HG03108 (cell line): ENCODE measurements around the gene KLHL22.
"Not testable (repeated sequence)": the region's sequence is repeated elsewhere in the genome, so short reads cannot be mapped to it uniquely, and the experiment has no call there.

Experiments used
- ATAC-seq: cut with Tn5 transposase; IDR thresholded peaks from one replicate; pipeline ENCODE4 v1.9.1; 2021; ENCODE audit warnings: moderate library complexity; ENCODE audit not compliant: unreplicated experiment

KLHL22 gene

GRCh38 chr22:20504293-20504922 is 8.8 kb upstream of the KLHL22 start:
- ATAC-seq = not testable (repeated sequence)

DNA sequence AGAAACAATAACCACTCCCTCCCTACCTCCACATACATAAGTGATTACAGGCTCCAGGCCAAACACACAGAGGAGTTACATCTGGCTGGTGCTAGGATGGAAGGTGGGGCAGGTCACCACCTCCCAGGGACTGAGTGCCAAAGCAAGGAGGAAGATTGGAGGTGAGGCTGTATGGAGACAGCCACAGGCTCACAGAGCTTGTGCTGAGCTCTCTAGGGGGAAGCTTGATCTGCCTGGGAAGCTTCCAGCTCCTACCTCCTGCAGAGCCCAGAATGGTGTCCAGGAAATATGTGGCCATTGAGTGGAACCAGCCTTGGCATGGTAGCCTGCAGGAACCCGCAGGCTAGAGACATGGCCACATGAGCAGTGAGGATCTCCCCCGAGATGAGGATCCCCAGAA is 8.2 kb upstream of the KLHL22 start:
- no peak for ATAC-seq

- no peak for ATAC-seq
Measured at GRCh38 chr22:20499769-20500168, 4.2 kb upstream of the KLHL22 start.

GRCh38 chr22:20498913-20499312 is 3.3 kb upstream of the KLHL22 start:
- ATAC-seq = no peak

- ATAC-seq = no peak
Measured at GRCh38 chr22:20497426-20497825, 1.8 kb upstream of the KLHL22 start.

GRCh38 chr22:20495861-20496681 is 476 bp upstream of the KLHL22 start:
- ATAC-seq = peak; percentile 79

- ATAC-seq = no peak
Measured at GRCh38 chr22:20491346-20491745, 4.2 kb downstream of the KLHL22 start.

- ATAC-seq = no peak
Measured at GRCh38 chr22:20490941-20491307, 4.7 kb downstream of the KLHL22 start.

GRCh38 chr22:20490183-20490940 is 5.2 kb downstream of the KLHL22 start:
- no peak for ATAC-seq

DNA sequence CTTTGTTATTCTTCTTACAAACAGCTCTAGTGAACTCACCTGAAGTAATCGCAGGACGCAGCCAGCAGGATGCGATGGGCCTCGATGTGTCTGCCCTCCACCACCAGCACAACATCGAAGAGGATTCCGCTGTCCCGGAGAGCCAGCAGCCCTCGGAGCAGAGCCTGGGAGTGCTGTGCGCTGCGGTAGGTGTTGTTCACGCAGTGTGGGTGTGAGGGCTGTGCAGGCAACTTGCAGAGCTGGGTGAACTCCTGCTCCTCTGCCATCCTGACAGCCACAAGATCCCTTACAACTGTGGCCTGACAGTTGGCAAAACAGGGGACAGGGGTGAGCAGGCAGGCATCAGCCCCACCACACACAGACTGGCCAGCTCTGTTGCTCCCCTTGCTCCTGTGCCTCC is 6.6 kb downstream of the KLHL22 start:
- ATAC-seq = no peak

DNA sequence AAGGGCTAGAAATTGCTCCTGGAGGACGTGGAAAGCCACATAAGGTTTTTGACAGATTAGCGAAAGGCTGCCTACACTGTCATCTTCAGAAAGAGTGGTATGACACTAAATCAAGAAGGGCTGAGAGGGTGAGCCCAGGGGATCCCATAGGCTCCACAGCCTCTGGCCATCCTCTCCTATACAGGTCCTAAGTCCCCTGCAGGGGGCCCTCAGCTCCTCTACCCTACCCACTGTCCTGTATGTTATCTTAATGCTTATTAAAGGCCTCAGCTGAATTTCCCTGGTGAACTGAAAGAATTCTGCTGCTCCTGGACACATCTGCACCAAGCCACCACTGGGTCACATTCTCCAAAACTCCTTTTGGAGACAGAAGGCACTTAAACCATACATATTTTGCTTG is 7.9 kb downstream of the KLHL22 start:
- no peak for ATAC-seq

DNA sequence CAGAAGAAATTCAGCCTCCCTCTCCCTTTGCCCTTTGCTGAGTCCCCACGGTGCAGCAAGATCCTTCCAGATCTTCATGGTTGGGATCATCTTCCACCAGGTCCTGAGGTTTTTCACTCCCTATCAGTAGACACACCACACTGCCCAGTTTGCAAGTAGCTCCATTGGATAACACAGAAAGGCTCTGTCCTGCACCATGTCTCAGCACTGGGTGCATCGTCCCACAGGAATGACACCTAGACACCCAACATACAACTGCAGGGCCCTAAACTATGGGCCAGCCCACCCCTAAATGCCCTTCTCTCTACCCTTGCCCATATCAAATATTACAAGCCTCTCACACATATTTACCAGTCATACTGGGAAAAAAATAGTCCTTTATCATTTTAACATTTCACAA is 9.4 kb downstream of the KLHL22 start:
- no peak for ATAC-seq

DNA sequence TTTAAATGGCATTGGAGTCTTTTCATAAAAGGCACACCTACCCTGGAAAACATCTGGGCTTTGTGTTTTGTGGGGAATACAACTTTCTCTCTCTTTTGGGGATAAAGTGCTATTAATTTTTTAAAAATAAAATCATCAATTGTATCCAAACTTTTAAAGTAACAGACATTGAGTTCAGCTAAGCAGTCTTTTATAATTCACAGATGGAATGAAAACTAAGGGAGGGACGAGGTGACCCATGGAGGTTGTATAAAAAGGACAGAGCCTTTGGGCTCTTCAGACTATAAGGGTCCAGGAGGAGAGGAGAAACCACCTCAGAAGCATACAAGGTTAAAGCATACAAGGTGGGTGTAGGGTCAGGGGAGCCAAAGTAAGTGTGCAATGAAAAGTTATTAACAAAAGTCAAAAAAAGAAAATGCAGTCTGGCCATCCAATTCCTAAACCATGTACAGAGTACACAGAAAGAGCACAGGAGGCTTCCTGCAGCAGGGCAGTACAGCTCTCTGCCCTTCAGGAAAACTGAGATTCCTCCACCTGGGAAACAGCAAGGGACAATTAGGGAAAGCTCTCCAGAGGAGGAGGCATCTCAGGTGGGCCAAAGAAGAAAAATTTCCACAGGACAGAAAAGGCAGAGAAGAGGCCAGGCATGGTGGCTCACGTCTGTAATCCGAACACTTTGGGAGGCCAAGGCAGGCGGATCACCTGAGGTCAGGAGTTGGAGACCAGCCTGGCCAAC is 10.5 kb downstream of the KLHL22 start:
- ATAC-seq = no peak

- no peak for ATAC-seq
Measured at GRCh38 chr22:20483771-20484170, 11.8 kb downstream of the KLHL22 start.

DNA sequence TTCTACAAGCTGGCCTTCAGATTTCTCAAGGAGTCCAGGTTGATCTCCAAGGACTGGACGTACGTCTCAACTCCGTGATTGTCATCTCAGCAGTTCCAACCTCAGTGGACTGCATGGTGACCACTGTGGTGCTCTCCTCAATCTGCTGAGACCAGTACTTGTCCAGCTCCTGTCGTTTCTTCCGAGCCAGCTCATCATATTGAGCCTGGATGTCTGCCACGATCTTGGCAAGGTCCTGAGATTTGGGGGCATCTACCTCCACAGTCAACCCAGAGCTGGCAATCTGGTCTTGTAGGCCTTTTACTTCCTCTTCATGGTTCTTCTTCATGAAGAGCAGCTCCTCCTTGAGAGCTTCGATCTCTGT is 12.5 kb downstream of the KLHL22 start:
- not testable (repeated sequence) for ATAC-seq

DNA sequence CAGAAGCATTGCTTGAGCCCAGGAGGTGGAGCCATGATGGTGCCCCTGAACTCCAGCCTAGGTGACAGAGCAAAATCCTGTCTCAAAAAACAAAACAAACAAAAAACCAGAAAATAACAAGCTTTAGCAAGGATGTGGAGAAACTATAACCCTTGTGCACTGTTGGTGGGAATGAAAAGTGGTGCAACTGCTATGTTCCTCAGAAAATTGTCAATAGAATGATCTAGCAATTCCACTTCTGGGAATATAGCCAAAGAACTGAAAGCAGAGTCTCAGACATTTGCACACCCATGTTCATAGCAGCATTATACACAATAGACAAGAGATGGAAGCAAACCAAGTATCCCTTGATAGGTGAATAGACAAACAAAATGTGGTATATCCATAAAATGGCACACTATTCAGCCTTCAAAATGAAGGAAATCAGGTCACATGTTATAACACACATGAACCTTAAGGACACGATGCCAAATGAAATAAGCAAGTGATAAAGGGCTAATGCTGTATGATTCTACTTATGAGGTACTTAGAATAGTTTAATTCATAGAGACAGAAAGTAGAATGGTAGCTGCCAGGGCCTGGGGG is 15.9 kb downstream of the KLHL22 start:
- ATAC-seq = no peak

GRCh38 chr22:20478059-20478458 is 17.5 kb downstream of the KLHL22 start:
- ATAC-seq = not testable (repeated sequence)

DNA sequence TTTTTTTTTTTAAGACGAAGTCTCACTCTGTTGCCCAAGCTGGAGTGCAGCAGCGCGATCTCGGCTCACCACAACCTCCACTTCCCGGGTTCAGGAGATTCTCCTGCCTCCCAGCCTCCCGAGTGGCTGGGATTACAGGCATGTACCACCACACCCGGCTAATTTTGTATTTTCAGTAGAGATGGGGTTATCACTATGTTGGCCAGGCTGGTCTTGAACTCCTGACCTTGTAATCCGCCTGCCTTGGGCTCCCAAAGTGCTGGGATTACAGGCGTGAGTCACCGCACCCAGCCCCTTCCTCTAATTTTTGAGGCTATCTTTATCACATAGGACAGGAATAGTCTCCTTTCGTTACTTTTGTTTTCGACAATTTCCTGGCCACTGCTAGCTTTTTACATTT is 20.0 kb downstream of the KLHL22 start:
- not testable (repeated sequence) for ATAC-seq

DNA sequence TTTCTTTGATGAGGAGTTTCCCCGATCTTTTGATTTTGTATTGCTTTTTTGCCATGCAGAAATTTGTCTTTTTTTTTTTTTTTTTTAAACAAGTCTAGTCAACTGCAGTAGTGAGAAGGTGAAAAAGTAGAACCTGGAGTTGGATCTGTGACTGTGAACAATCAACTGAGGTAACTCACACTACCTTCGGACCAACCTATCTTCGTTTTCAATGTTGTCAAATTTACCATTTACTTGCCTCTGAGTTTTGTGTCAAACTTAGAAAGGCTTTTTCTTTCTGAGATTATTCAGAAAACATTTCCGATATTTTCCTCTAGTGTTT is 20.5 kb downstream of the KLHL22 start:
- ATAC-seq = no peak

- ATAC-seq = no peak
Measured at GRCh38 chr22:20472629-20473442, 22.8 kb downstream of the KLHL22 start.
